Lung (tissue), 12 donors: ENCODE measurements around the gene CIAO2B. TPM values are rescaled to one million over a fixed set of nuclear protein-coding genes. Genes with fewer than 3 reads are reported as not detected.

ENCODE experiments used
- ATAC-seq: fragments of 200-7000 bp; cut with Tn5 transposase; one replicate; pipeline ENCODE4 v1.9.1; 2020; ENCODE audit warnings: moderate number of reproducible peaks; ENCODE audit not compliant: insufficient read depth, low FRiP score
- DNase-seq, 3 donors: peaks; one replicate each; pipeline ENCODE4 v3.0.0-alpha.2; 2013 to 2017
- H3K27ac ChIP-seq, 2 donors: one replicate each; pipeline ENCODE4 v1.5.1; 2013; ENCODE audit warnings: mild to moderate bottlenecking in 2 of 2, moderate library complexity in 2 of 2, control low read depth in 1 of 2, inconsistent platforms in 1 of 2, low read depth in 1 of 2, low read length in 1 of 2
- H3K27me3 ChIP-seq, 3 donors: one replicate each; pipeline ENCODE4 v1.5.1; 2013; ENCODE audit warnings: low read length in 2 of 3; ENCODE audit not compliant: control insufficient read depth in 3 of 3, insufficient read depth in 3 of 3
- H3K36me3 ChIP-seq, 4 donors: one replicate each; pipeline ENCODE4 v1.5.1; 2013; ENCODE audit warnings: low read length in 4 of 4, mild to moderate bottlenecking in 1 of 4, moderate library complexity in 1 of 4; ENCODE audit not compliant: control insufficient read depth in 4 of 4, insufficient read depth in 4 of 4
- H3K4me1 ChIP-seq, 5 donors: one replicate each; pipeline ENCODE4 v1.5.1; 2013; ENCODE audit warnings: low read length in 5 of 5, mild to moderate bottlenecking in 2 of 5, moderate library complexity in 1 of 5; ENCODE audit not compliant: control insufficient read depth in 5 of 5, insufficient read depth in 5 of 5
- H3K4me3 ChIP-seq: one replicate; pipeline ENCODE4 v1.5.1; 2013; ENCODE audit warnings: mild to moderate bottlenecking, control low read depth, moderate library complexity
- H3K9ac ChIP-seq, 2 donors: one replicate each; pipeline ENCODE4 v1.5.1; 2013; ENCODE audit warnings: low read length in 2 of 2, control low read depth in 1 of 2; ENCODE audit not compliant: insufficient read depth in 1 of 2
- H3K9me3 ChIP-seq, 4 donors: one replicate each; pipeline ENCODE4 v1.5.1; 2013; ENCODE audit warnings: low read length in 3 of 4, mild to moderate bottlenecking in 1 of 4, moderate library complexity in 1 of 4; ENCODE audit not compliant: control insufficient read depth in 4 of 4, insufficient read depth in 3 of 4
- CTCF ChIP-seq: IDR thresholded peaks from 2 replicates; pipeline ENCODE4 v1.5.1; 2012; ENCODE audit warnings: mild to moderate bottlenecking; ENCODE audit errors: control extremely low read depth, extremely low read depth
- WGBS, 2 donors: extraction: QIAGEN DNeasy Blood & Tissue Kit; methylation state at CpG; one replicate each; pipeline ENCODE4 v1.1.7; 2013; 5-methylcytosine and 5-hydroxymethylcytosine counted together
- polyA plus RNA-seq, 2 donors: library from polyadenylated mRNA; stranded (reverse); fragments of 200-250 nt; gene quantifications; one replicate each; pipeline ENCODE4 v1.2.1, GENCODE V29; 2013
- total RNA-seq, 2 donors: library from RNA; depleted of rRNA in 1 of 2; stranded (reverse); fragments of >200 nt in 1 of 2; gene quantifications; one replicate each; pipeline ENCODE4 v1.2.1, GENCODE V29; 2014 to 2021
- donor health status: control.
- donor health status: control.
- donor health status: Bipolar disorder and iron deficiency.
- donor health status: healthy.
- donor health status: DM: yes; HTN: yes; CAD: no.

CIAO2B gene
- total and polyA plus RNA-seq, 4 donors, result 48.8 to 257 (median 159) TPM

- peaks cover 0 to 13% (median 3%) of the 10 kb centered on the region in 5 donors for H3K4me1 ChIP-seq
- DNase-seq, result no peak
- no peak overlapping the region for H3K4me3 ChIP-seq
- no peak for ATAC-seq
- H3K27me3 ChIP-seq, result peaks cover 0 to 8% (median 3%) of the 10 kb centered on the region in 3 donors
- H3K9me3 ChIP-seq, result no peaks in the 10 kb centered on the region
- H3K9ac ChIP-seq, result no peak overlapping the region
- WGBS, 2 donors, result 94 to 96% methylated on average over 15 of the region's 15 CpGs
- peaks cover 22 to 47% (median 37%) of the 10 kb centered on the region in 4 donors for H3K36me3 ChIP-seq
- H3K27ac ChIP-seq, result no peak overlapping the region
- no peak for TF ChIP-seq CTCF
Measured at GRCh38 chr16:66943426-66944053, 9.3 kb upstream of the CIAO2B start.

GRCh38 chr16:66942981-66943380 lies 8.8 kb upstream of the CIAO2B start:
- 93% methylated on average over 5 of the region's 5 CpGs for whole genome bisulfite sequencing, 2 donors
- Histone ChIP-seq H3K9ac (no peak overlapping the region), H3K36me3 (peaks cover 22 to 48% (median 38%) of the 10 kb centered on the region in 4 donors), H3K4me1 (peaks cover 0 to 8% (median 0%) of the 10 kb centered on the region in 5 donors), H3K27me3 (peaks cover 0 to 2% (median 0%) of the 10 kb centered on the region in 3 donors), H3K27ac (no peak overlapping the region), H3K9me3 (no peaks in the 10 kb centered on the region), H3K4me3 (no peak overlapping the region)
- ATAC-seq (no peak), DNase-seq (no peak)
- TF ChIP-seq CTCF, result no peak

- no peak for ATAC-seq
Measured at GRCh38 chr16:66940236-66940635, 6.0 kb upstream of the CIAO2B start.

More at GRCh38 chr16:66940236-66940635, 6.0 kb upstream of the CIAO2B start:
- peaks cover 22 to 50% (median 43%) of the 10 kb centered on the region in 4 donors for H3K36me3 ChIP-seq
- H3K4me1 ChIP-seq, result peaks cover 0 to 19% (median 9%) of the 10 kb centered on the region in 5 donors
- no peak overlapping the region for H3K9ac ChIP-seq
- no peak overlapping the region for H3K27ac ChIP-seq
- H3K27me3 ChIP-seq, result no peaks in the 10 kb centered on the region
- no peaks in the 10 kb centered on the region for H3K9me3 ChIP-seq
- no peak for TF ChIP-seq CTCF
- no peak for DNase-seq
- no peak overlapping the region for H3K4me3 ChIP-seq
- WGBS, 2 donors, result 96 to 99% methylated on average over 16 of the region's 16 CpGs
